Lower leg skin (tissue), 4 donors: ENCODE data around the gene SKI. TPM values are rescaled to one million over a fixed set of nuclear protein-coding genes. Genes with fewer than 3 reads are reported as not detected.

ENCODE experiments used
- DNase-seq, 2 donors: peaks; one replicate each; pipeline ENCODE4 v3.0.0-alpha.2; 2019; ENCODE audit warnings: low spot score in 2 of 2
- H3K4me3 ChIP-seq: fragments of 200-600 bp; sonication (generic); 2 replicates; pipeline ENCODE4 v1.5.1; 2017; ENCODE audit warnings: mild to moderate bottlenecking, low read depth; ENCODE audit not compliant: poor library complexity, severe bottlenecking
- CTCF ChIP-seq, 3 donors: fragments of 450-650 bp; IDR thresholded peaks; one replicate each; pipeline ENCODE4 v1.5.1; 2016; ENCODE audit warnings: antibody characterized with exemption in 3 of 3, mild to moderate bottlenecking in 3 of 3, moderate library complexity in 2 of 3
- POLR2A ChIP-seq, 2 donors: fragments of 450-650 bp; IDR thresholded peaks; one replicate each; pipeline ENCODE4 v1.6.1; 2016 to 2017; ENCODE audit warnings: antibody characterized with exemption in 2 of 2, mild to moderate bottlenecking in 1 of 2, moderate library complexity in 1 of 2
- WGBS, 2 donors: methylation state at CpG; one replicate each; pipeline ENCODE4 v1.1.5; 2018; 5-methylcytosine and 5-hydroxymethylcytosine counted together
- intact Hi-C: fragments of 100-400 bp; cut with DNase I; formaldehyde crosslinking; loops from one replicate; pipeline ENCODE4 v1.15.0; 2023; ENCODE audit warnings: low total_unique reads
- total RNA-seq, 4 donors: library from RNA; depleted of rRNA; stranded (reverse); fragments of >200 nt; gene quantifications; one replicate each; pipeline ENCODE4 v1.1.0, GENCODE V29; 2016

SKI gene
- total RNA-seq, 4 donors from 2014 or later, result 67.3 to 80.8 (median 75.4) TPM

- intact Hi-C loops, result no loop called here
- no peak for DNase-seq
- 83 to 86% methylated on average over 22 to 23 of the region's 24 CpGs for WGBS, 2 donors
- no peak for TF ChIP-seq POLR2A (IDR thresholded peaks at IDR 0.05)
- TF ChIP-seq CTCF (IDR thresholded peaks at IDR 0.05), result no peak
- no peak overlapping the region for H3K4me3 ChIP-seq
Observed at GRCh38 chr1:2274231-2274928, 46.3 kb downstream of the SKI start.

GRCh38 chr1:2274929-2275475 is 46.9 kb downstream of the SKI start:
- H3K4me3 ChIP-seq, result no peak overlapping the region
- no peak for TF ChIP-seq POLR2A (IDR thresholded peaks at IDR 0.05)
- TF ChIP-seq CTCF (IDR thresholded peaks at IDR 0.05), result no peak
- DNase-seq, result no peak
- WGBS, 2 donors, result 79 to 83% methylated on average over 12 to 19 of the region's 21 CpGs
- intact Hi-C loops, result no loop called here

GRCh38 chr1:2275796-2276536 is 47.8 kb downstream of the SKI start:
- H3K4me3 ChIP-seq, result no peak overlapping the region
- no peak for DNase-seq
- TF ChIP-seq POLR2A (IDR thresholded peaks at IDR 0.05) (no peak), CTCF (IDR thresholded peaks at IDR 0.05) (no peak)
- intact Hi-C loops, result no loop called here
- 47 to 50% methylated on average over 12 to 14 of the region's 14 CpGs for WGBS, 2 donors

DNA sequence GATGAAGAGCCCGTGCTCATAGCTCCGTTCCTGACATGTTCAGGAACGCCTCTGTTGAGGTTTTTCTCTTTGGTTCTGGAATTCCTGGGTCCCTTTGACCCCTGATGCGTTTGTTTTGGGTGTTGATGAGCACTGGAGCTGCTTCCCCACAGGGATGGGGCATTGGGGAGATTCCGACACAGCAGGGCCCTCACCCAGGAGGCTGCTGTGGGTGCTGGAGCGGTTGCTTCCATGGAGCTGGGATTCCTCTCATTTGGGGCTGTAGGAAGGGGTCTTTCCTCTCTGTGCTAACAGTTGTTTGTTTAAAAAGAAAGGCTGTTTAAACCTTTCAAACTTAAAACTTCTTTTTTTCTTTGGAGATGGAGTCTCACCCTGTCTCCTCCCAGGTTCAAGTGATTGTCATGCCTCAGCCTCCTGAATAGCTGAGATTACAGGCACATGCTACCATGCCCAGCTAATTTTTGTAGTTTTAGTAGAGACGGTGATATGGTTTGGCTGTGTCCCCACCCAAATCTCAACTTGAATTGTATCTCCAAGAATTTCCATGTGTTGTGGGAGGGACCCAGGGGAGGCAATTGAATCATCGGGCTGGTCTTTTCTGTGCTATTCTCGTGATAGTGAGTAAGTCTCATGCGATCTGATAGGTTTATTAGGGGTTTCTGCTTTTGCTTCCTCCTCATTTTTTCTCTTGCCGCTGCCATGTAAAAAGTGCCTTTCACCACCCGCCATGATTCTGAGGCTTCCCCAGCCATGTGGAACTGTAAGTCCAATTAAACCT is 48.9 kb downstream of the SKI start:
- 72 to 74% methylated on average over 12 of the region's 12 CpGs for WGBS, 2 donors
- DNase-seq, result no peak
- intact Hi-C loops, result no loop called here

More for the DNA sequence above, 48.9 kb downstream of the SKI start:
- H3K4me3 ChIP-seq, result no peak overlapping the region
- TF ChIP-seq POLR2A (IDR thresholded peaks at IDR 0.05) (no peak), CTCF (IDR thresholded peaks at IDR 0.05) (no peak)
